GM06990 (cell line): Measurements from ENCODE around the gene NFATC3.

ENCODE experiments used
- DNase-seq: peaks from one replicate; pipeline ENCODE4 v3.0.0-alpha.2; 2011; ENCODE audit not compliant: insufficient read length; ENCODE audit errors: extremely low read depth
- H3K27me3 ChIP-seq: replicated peaks from 2 replicates; pipeline ENCODE4 v1.6.0; 2011; ENCODE audit warnings: low read length; ENCODE audit not compliant: control insufficient read depth, insufficient read depth
- H3K36me3 ChIP-seq: 2 replicates; pipeline ENCODE4 v1.5.1; 2011; ENCODE audit warnings: low read length; ENCODE audit not compliant: control insufficient read depth, insufficient read depth
- H3K4me3 ChIP-seq: replicated peaks from 2 replicates; pipeline ENCODE4 v1.5.1; 2011; ENCODE audit warnings: low read depth, mild to moderate bottlenecking, control low read depth, low read length
- TF ChIP-seq, protein P1 (sequence below): IDR thresholded peaks from 2 replicates; pipeline ENCODE4 v1.5.1; 2011; ENCODE audit warnings: low read length, control low read depth, mild to moderate bottlenecking, inconsistent platforms; ENCODE audit not compliant: insufficient read depth, poor library complexity, severe bottlenecking

NFATC3 gene

DNA sequence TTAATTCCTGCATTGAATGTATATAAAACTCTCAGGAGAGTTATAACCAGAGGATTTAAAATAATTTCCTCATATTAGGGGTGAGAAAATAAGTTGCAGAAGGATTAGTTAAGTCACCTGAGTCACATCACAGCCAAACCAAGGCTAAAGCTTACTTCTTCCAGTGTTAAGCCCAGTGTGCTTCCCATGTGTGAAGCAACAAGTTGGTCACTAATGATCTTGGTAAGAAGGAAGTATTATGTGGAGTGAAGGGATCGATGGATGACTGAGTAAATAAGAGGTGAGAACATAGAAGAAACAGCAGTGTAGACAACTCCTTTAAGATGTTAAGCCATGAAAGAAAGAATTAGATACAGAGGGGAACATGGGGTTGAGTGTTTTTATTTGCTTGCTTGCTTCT, 130.1 kb downstream of the NFATC3 start:
- no peaks in the 10 kb centered on the region for H3K27me3 ChIP-seq
- H3K36me3 ChIP-seq = no peaks in the 10 kb centered on the region
- TF ChIP-seq, protein P1, sequence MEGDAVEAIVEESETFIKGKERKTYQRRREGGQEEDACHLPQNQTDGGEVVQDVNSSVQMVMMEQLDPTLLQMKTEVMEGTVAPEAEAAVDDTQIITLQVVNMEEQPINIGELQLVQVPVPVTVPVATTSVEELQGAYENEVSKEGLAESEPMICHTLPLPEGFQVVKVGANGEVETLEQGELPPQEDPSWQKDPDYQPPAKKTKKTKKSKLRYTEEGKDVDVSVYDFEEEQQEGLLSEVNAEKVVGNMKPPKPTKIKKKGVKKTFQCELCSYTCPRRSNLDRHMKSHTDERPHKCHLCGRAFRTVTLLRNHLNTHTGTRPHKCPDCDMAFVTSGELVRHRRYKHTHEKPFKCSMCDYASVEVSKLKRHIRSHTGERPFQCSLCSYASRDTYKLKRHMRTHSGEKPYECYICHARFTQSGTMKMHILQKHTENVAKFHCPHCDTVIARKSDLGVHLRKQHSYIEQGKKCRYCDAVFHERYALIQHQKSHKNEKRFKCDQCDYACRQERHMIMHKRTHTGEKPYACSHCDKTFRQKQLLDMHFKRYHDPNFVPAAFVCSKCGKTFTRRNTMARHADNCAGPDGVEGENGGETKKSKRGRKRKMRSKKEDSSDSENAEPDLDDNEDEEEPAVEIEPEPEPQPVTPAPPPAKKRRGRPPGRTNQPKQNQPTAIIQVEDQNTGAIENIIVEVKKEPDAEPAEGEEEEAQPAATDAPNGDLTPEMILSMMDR = no peak
- DNase-seq = no peak
- no peak overlapping the region for H3K4me3 ChIP-seq

DNA sequence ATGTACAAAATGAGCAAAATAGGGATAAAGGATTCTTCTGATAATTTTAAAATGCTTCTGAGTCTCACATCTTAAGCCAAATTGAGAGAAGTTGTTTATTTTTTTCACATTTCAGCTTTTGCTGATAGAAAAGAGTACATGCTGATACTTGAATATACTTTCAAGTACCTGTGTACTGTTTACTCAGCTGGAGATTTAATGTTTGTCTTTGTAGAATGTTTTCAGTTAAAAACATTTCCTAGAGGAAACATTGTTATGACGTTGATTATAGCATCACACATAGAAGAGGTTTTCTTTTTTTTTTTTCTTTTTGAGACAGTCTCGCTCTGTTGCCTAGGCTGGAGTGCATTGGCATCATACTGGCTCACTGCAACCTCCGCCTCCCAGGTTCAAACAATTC, 131.1 kb downstream of the NFATC3 start:
- Histone ChIP-seq H3K4me3 (no peak overlapping the region), H3K27me3 (no peaks in the 10 kb centered on the region), H3K36me3 (no peaks in the 10 kb centered on the region; the same call in 1 of the 2 replicates)
- TF ChIP-seq, protein P1 = no peak
- DNase-seq = no peak

DNA sequence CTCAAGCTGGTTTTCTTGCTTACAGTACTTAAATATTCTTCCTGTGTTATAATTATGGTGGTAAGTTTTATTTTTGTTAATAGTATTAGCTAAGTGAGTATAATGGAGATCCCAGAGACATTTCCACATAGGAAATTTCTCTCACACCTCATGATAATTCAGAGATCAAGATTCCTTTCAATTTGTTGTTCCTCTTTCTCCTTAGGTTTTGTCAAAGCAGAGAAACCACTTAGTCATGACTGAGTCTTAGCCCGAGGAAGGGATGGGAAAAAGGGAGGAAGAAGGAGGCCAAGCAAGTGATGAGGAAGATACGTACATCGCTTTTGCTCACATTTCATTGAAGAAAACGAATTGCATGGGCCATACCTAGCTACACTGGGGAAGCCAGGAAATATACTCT, 132.3 kb downstream of the NFATC3 start:
- no peak overlapping the region for H3K4me3 ChIP-seq
- H3K27me3 ChIP-seq = no peaks in the 10 kb centered on the region
- TF ChIP-seq, protein P1 = no peak
- no peak for DNase-seq
- no peaks in the 10 kb centered on the region; the same call in 1 of the 2 replicates for H3K36me3 ChIP-seq

DNA sequence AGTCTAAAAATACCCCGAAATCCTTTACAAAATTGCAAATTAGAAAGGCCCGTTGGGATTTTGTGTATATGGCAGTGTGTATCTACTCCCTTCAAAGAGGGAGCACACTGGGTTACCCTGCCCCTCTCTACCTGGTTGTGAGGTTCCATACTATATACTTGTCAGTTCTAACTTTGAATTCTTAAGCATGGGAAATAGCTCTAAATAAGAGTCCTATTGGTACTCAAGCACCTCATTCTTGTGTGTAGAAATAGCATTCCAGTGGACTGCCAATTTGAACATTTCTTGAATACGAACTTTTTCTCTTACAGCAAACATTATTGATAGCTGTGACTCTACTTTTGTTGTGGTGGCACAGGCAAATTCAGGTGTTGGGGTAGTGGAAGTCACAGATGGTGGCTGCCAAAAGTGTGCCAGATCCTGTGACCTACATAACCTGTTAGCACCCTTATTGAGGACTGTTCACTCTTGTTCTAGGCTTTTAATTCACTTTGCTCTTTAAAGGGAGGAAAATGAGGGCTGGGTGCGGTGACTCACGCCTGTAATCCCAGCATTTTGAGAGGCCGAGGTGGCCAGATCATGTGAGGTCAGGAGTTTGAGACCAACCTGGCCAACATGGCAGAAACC, 134.7 kb downstream of the NFATC3 start:
- TF ChIP-seq, protein P1 = no peak
- H3K27me3 ChIP-seq = no peaks in the 10 kb centered on the region
- H3K4me3 ChIP-seq = no peak overlapping the region
- H3K36me3 ChIP-seq = no peaks in the 10 kb centered on the region; the same call in 1 of the 2 replicates
- no peak for DNase-seq

DNA sequence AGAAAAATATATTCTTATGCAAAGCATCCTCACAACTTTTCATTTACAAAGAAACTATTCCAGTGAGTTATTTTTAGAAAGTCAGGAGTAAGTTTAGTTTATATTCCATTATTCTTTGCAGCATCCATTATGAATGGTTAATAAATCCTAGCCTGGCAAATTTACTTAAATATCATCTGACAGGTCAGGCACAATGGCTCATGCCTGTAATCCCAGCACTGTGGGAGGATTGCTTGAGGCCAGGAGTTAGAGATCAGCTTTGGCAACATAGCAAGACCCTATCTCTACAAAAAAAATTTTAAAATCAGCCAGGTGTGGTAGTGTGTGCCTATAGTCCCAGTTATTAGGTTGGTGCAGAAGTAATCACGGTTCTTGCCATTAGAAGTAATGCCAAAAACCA, 137.9 kb downstream of the NFATC3 start:
- H3K36me3 ChIP-seq = peaks cover 3% of the 10 kb centered on the region; the same call in 1 of the 2 replicates
- no peak for DNase-seq
- TF ChIP-seq, protein P1 = no peak
- H3K27me3 ChIP-seq = no peaks in the 10 kb centered on the region
- no peak overlapping the region for H3K4me3 ChIP-seq

DNA sequence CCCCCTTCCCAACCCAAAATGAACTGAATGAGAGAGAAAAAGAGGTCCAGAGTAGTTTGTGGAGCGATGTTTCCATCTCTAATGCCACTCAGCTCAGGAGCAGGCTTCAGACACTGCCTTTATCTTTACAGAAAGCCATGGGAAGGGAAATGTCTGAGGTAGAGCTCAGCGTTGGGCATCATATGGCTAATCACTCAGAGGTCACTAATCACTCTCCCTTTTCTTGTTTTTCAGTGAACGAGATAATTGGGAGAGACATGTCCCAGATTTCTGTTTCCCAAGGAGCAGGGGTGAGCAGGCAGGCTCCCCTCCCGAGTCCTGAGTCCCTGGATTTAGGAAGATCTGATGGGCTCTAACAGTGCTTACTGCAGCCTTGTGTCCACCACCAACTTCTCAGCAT, 140.9 kb downstream of the NFATC3 start:
- DNase-seq = no peak
- Histone ChIP-seq H3K4me3 (no peak overlapping the region), H3K27me3 (no peaks in the 10 kb centered on the region), H3K36me3 (peaks cover 3% of the 10 kb centered on the region; the same call in 1 of the 2 replicates)
- TF ChIP-seq, protein P1 = no peak
